Activated naive CD4-positive, alpha-beta T cell (primary cell): Measurements from ENCODE around the gene LANCL2.
"Not testable (repeated sequence)": the region's sequence is repeated elsewhere in the genome, so short reads cannot be mapped to it uniquely, and the experiment has no call there.

Experiments
- DNase-seq, 4 experiments: peaks; one replicate each; lab custom pipeline; 2025; lab: John Stamatoyannopoulos, UW

Gene LANCL2, protein sequence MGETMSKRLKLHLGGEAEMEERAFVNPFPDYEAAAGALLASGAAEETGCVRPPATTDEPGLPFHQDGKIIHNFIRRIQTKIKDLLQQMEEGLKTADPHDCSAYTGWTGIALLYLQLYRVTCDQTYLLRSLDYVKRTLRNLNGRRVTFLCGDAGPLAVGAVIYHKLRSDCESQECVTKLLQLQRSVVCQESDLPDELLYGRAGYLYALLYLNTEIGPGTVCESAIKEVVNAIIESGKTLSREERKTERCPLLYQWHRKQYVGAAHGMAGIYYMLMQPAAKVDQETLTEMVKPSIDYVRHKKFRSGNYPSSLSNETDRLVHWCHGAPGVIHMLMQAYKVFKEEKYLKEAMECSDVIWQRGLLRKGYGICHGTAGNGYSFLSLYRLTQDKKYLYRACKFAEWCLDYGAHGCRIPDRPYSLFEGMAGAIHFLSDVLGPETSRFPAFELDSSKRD

DNA sequence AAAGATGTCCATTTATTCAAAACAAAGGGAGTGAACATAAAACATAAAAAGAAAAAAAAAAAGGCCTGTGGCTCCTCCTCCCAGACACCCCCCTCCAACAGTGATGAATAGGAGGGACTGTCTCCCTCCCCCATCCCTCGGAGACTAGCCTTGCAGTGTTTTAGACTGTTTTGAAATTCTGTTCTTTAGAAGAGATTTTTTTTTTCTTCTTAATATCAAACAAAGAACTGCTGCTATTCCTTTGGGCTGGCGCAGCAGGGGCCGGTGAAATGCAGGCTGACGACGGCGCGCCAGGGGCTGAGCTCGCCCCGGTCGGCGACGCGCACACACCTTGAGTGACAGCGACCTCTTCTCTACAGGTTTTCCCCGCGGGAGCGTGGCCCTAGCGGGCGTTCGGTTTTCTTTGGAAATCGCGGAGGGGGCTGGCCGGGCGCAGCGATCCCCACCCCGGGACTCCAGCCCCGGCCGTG, at the start of gene LANCL2:
Gene LANCL2, plus strand, starts transcription at position 133 of the 470 bp plus-strand sequence. CDS start 689 bp downstream, outside the sequence.
- DNase-seq = peak in 3 of 4 experiments; percentile 29 to 54 (median 53)

DNA sequence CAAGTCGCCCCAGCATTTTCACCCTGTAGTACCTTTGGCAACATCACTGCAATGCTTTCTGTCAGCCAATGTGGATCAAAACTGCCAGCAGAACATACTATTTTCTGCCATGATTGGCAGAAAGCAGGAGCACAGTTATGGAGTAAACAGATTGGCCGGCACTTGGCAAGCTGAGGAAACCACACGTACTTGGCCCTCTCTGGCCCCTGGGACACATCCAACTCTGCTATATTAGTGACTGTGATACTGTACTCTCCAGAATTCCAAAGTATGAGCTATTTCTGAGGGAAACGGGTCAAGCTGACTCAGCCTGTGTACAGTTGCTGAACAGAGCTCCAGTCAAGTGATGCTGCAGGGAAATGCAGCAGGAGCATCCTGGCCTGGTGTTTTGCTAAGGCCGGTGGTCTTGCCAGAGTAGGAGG, 39.8 kb upstream of the LANCL2 start:
- no peak for DNase-seq

DNA sequence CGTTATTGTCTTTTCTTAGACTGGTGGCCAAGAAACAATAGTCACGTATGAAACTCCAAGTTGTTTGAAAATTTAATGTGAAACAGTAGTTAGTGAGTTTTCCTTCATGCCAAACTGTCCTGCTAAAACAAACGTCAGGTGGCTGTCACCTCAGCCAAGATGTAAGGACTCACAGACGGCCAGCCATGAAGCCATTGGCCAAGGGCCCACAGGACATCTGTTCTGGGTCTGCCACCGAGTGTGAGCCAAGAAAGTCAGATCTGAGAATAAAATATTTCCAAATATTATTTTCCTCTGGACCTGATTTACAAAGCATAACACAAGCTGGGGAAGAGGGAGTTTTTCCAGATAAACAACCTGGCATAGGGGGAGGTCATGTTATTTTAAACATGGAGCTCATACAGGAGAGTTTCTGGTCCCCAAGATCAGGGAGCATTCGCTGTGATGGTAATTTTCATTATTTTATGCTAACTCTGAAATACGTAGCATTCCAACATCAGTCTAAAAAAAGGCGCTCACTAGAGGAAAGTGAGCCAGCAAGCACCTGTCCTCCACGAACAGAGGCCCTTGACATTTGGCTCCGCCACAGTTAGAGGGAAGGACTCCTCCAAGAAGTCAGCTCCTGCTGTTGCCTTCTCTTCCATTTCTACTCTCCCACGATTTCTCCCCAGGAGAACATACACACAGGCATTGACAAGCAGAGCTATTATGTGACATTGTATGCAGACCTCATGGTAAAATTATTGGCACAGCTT, 38.9 kb upstream of the LANCL2 start:
- DNase-seq = no peak

DNA sequence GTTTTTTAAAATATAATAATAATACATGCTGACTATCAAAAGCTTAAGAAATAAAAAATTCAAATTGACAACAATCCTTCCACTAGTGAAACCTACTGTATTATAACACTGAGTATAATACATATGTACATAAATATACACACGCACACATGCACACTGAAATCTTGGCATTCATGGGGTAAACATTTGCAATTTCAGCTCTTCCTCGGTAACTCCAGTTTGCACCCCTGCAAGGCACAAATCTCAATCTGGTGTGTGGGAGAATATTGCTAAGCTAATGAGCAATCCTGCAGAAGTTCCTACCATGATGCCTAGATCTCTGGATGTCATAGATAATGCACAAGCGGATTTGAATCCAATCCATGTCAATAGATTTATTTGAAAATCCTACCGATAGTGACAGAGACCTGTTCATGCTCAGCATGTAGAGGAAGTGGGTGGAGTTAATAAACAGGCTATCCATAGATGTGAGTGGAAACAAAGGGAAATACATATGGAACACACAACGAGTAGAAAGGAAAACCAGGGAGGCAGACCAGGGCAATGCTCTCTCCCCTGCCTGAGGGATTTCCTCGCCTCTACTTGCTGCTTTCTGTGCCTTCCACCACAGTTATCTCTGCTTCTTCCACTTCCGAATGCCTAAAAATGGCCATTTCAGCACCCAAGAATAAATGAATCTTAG, 38.1 kb upstream of the LANCL2 start:
- DNase-seq = no peak

DNA sequence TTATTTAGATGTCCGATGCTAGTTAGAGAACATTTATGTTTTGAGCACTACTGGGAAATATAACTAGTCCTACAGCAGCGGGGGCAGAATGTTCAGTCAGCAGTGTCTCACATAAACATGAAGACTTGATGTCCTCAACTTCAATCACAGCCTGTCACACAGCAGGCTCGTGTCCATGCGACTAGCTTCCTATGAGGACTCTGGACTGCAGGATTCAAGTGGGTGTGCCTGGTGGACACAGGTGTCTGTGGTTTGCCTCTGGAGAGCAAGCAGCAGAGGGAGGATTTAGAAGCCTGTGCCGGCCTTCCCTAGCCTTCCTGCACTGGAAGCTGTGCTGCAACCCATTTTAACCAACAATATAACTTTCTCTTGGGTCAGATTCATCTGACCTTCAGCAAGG, 30.0 kb upstream of the LANCL2 start:
- DNase-seq = no peak

DNA sequence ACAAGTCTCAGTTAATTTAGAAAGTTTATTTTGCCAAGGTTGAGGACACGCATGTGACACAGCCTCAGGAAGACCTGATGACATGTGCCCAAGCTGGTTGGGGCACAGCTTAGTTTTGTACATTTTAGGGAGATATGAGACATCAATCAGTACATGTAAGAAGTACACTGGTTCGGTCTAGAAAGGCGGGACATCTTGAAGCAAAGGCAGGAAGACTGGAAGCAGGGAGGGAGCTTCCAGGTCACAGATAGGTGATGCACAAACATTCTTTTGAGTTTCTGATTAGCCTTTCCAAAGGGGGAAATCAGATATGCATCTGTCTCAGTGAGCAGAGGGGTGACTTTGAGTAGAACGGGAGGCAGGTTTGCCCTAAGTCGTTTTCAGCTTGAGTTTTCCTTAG, 29.4 kb upstream of the LANCL2 start:
- no peak for DNase-seq

DNA sequence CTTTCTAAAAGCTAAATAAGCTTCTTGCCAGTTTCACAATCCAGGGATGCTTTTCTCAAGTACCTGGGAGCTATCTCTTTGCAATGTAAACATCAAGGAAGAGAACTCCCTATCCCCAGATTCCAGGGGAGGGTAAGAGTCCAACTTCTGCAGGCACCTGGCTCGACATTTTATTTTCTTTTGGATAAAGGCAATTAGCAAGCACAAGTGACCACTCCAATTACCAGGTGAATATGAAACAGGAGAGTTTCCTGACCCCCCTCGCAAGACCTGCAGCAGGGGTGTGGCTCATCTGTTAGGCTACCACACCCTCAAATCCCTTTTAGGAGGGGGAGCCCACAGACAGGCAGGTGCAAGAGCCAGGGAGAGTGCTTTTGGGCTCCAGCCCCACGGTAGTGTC, 28.6 kb upstream of the LANCL2 start:
- DNase-seq = no peak

DNA sequence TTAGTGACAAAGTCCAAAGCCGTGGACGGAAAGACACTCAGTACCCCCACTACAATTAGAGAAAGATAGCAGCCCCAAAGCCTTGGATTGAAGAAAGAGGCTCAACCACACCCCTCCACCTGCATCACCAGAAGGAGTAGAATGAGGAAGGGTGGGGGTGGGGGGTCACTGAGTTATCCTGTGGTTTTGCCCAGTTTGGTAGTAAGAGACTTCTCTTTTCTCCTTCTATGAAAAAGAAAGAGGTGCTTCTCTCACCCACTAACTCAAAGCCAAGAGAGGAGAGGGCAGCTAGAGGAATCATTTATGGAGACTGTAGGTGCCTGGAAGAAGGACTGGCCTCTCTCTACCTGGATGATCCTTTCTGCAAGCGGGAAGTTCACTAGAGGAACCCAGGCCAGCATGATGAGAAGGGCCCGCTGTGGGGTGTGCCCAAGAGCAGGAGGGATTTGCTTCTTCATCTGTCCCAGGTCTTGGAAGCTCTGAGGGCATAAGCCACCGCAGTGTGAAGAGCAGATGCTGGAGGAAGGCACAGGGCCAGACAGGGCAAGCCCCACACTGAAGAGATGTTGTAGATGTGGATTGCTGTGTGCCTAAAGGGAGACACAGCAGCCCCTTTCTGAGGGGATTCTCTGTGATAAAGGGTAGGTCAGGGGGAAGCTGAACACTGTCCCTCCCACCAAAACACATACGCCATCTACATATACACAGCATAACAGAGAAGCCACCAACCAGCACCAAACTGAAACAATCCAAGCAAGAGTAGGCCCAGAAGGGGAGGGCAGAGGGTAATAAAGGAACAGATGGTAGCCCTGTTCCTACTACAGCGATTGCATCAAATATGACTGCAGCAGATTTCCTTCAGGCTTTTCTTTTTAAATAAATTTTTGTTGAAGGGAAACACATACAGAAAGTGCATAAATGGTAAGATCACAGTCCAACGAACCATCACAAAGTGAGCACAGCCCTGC, 25.8 kb upstream of the LANCL2 start:
- no peak for DNase-seq

DNA sequence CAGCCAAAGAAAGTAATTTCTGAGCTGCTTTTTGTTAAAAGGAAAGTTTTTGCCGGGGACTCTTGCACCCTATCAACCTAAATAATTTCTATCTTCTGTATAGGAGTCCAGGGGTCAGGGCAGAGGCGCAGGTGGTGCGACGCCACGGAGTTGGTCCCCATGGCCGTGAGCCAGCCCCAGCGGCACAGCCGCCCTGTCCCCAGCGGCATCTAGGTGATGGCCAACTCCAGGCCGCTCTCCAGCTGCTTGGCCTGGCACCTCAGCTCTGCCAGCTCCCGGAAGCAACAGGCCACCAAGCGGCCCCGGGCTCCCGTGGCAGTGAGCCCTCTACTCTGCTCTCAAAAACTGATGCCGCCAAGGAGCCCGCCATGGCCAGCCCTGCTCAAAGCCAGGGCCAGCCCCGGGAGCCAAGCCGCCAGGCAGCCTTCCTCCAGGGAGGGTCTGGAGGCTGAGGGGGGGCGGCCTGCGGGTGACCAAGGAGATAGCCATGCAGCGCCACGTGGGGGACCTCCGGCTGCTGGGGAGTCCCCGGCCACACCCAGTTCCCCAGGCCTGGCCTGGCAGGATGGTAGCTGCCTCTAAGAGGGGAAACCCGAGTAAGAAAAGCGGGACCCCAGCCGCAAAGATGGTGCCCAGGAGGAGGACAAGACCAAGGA, 22.8 kb upstream of the LANCL2 start:
- no peak for DNase-seq

DNA sequence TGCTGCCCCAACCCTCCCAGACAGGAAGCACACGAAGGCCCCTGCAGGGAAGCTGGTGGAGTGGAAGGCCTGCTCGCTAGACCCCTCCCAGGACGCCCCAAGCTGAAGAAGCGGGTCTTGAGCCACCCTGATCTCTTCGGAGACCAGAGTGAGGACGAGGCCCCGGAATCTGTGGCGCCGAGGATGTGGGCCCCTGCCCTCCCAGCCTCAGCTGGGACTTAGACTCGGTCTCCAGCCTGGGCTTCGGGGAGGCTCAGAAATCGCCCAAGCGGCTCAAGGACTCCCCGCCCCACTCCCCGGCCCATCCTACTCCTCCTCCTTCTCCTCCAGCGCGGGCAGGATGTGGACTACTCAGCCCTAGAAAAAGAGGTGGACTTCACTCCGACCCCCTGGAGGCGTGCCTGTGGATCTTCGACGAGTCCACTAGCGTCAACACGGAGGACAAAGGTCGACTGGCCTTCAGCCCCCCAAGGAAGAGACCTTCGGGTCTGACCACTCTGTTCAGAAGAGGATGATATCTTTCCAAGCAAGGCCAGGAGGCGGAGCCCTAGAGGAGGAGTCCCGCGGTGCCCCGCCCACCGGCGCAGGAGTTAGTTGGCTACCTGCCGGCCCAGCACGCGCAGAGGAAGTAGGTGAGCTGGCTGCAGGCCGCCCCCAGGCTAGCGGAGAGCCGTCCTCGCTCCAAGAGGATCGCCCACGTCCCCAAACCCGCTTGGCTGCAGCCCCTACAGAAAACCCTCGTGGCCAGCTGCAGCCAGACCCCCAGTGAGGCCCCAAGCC, 21.9 kb upstream of the LANCL2 start:
- DNase-seq = no peak

DNA sequence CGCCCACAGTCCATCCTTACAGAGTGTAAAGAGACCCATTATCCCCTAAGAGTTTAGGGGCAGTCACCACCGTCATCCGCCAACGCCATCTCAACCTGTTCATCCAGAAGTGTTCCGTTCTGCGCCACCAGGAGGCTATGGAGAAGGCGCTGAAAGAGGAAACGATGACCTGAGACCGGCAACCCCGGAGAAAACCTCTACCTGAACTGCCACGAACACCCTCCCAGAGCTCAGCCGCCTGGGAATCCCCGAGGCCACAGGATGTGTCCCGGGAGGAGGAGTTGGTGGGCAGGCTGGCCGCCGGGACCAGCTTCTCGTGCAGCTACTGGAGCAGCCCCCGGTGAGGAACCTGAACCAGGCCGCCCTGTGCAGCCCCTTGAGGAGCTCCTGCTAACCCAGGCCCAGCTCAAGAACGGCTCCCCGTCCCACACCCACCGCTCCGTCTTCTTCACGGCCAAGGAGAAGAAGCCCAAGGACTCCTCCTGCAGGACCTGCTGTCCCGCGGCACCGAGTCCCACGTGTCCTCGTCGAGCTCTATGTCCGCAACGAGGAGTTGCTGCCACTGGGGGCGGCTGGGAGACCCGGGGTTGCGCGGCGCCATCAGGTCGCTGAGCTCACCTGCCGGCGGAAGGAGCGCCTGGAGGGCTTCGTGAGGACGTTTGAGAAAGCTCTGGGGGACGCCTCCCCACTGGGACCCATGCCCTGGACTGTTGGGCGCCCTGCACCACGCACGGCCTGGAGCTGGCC, 21.1 kb upstream of the LANCL2 start:
- no peak for DNase-seq

DNA sequence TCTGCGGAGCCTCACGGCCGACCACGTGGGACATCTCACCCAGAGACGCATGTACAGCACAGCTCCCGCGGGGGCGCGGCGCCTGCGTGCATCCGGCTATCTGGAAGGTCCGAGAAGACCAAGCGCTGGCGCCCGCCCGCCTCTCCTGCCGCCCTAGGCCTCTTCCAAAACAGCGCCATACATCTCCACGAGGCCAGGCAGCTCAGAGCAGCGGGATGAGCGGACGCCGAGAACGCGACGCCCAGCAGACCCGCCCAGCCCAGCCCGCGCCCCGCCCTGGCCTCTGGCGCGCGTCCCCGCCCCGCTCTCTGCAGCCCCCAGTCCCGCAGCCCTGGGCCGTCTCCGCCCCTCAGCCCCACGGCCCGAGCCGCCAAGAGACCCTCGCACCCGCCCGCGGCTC, 20.3 kb upstream of the LANCL2 start:
- DNase-seq = no peak

DNA sequence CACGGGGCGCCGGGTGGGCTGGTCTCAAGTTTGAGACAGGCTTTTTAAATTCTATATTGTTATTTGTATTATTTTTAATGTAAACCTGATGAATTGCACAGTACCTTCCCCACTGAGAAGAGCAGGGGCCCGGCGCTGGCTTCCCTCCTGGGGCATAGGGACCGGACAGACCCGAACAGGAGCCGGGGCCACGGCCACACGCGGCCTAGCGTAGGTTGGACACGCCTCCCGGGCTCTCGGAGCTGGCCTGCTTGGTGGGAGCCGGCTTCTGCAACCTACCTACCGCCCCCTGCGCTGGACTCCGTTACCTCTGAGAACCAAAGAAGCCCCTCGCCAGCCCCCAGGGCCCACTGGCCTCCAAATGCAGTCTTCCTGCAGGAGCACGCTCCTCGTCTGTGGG, 19.8 kb upstream of the LANCL2 start:
- no peak for DNase-seq

DNA sequence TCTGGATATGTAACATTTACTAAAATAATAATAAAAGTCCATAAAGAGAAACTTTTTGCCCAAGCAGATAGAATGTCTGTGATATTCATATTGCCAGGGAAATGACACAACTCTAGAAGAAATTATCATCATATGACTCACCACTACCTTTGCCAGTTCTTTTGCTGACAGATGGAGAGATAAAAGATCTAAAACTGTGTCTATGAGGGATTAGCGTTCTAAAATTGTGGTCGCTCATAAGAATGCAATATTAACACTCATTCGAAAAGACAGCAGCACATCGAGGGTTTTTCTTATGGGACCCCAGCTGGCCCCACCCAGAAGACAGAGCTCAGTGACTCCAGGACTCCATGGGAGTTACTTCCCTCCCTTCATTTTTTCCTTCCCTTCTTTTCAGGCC, 16.6 kb upstream of the LANCL2 start:
- no peak for DNase-seq

DNA sequence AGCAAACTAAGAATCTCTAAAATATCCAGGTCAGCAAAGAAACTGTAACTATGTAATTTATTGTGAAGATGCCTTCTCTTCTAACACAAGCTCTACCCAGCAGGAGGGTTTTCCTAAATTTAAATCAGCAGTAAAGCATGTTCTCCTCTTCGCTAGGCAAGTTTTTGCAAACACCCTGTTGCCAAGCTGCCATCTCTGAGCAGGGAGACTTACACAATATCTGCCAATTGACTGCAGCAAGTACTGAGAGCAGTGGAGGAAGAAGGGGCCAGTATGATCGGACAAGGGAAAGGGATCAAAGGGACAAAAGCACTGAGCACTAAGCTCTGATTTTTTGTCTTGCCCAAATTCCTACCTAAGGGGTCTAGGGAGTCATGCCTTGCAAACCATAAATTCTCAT, 16.0 kb upstream of the LANCL2 start:
- no peak for DNase-seq

DNA sequence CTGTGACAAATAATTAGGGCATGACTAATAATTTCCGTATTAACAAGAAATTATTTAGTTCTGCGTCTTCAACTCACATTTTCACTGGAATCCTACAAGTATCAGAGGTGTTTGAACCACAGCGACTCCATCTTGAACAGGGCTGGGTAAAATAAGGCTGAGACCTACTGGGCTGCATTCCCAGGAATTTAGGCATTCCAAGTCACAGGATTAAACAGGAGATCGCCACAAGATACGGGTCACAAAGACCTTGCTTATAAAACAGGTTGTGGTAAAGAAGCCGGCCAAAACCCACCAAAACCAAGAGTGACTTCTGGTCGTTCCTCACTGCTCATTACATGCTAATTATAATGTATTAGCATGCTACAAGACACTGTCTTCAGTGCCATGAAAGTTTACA, 14.9 kb upstream of the LANCL2 start:
- no peak for DNase-seq

DNA sequence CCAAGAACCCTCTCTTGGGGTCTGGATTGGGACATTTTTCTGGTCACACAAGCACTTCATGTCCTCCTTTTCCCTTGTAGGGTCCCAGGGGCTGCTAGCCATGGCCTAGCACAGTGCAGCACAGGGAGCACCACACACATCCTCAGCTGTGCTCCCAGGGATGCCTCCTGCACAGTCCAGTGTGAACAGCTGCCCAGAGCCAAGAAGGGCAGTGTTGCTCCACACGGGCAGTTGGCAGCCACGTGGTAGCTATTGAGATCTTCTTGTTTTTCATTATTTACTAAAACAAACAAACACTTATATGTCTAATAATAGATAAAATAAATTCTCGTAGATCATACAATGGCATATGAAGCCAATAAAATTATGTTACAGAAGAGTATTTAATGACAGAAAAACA, 13.9 kb upstream of the LANCL2 start:
- no peak for DNase-seq

DNA sequence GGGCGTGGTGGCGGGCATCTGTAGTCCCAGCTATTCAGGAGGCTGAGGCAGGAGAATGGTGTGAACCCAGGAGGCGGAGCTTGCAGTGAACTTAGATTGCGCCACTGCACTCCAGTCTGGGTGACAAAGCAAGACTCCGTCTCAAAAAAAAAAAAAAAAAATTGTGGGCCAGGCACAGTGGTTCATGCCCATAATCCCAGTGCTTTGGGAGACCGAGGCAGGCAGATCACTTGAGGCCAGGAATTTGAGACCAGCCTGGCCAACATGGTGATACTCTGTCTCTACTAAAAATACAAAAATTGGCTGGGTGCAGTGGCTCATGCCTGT, 12.2 kb upstream of the LANCL2 start:
- DNase-seq = not testable (repeated sequence)

DNA sequence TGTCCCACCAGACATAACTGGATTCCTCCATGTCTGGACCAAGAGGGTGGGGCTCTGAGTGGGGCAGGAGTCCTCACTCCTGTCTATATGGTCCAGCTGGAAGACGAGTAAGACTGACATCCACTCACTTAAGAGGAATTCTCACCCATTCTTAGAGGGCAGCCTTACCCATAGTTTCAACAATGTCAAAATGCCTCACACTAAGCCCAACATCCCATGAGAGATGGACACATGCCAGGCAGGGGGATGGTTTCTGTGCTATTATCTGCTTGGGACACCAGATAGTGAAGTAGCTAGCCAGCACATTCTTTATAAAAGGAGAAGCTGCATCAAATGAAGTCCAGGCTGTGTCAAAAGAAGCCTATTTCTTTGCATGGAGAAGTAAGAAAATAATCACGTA, 4.7 kb upstream of the LANCL2 start:
- DNase-seq = no peak

DNA sequence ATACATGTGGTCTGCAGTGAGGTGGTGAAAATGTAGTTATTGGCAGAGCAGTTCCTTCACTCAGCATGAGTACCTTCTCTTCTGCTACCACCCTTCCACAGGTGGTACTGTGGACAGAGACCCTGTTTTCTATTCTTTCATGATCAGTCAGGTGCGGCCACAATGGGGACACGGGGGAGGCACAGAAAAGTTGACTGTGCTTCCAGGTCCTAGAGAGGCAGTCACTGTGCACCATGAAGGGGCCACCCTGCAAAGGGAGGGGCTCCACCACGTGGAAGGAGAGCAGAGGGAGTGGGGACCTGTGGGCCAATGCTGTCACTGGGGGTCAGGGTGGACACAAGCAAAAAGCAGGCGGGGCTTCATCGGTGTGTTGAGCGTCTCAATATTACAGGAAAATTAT, 3.6 kb upstream of the LANCL2 start:
- no peak for DNase-seq
